Measurements from ENCODE around the gene CLDN1. TPM values are rescaled to one million over a fixed set of nuclear protein-coding genes. Genes with fewer than 3 reads are reported as not detected.

The CLDN1 gene
- total and polyA plus RNA-seq, 2 of the 13 experiments (the other 11 are each of a cell fraction or from before 2014, with no cell fraction given), result 42.7 to 51.6 TPM

DNA sequence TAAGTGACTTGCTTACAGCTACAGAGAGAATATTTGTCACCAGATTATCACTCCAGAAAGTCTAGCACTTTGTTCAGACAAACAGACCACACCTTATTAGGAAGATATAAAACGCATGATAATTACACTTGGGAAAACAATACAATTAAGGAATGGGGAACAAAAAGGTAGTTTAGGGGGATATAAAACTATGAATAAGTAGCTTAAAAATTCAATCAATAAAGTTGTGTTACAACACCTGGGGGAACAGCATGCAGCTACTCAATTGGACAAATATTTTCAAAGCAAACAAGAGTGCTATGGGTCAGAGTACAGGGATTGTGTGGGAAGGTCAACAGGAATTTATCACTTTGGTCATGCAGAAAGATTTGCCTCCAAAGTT is 15.1 kb downstream of the CLDN1 start (continued):
- TF ChIP-seq ETV5 (CRISPR knock-in tag; IDR thresholded peaks at IDR 0.05; ENCODE audit: borderline replicate concordance) (peak; percentile 50; the same call in 1 of the 2 replicates), ZNF879 (CRISPR knock-in tag; IDR thresholded peaks at IDR 0.05) (no peak), PAX8 (CRISPR knock-in tag; IDR thresholded peaks at IDR 0.05; ENCODE audit: borderline replicate concordance) (no peak), STAG1 (CRISPR knock-in tag; IDR thresholded peaks at IDR 0.05) (no peak), MTA1 (CRISPR knock-in tag; IDR thresholded peaks at IDR 0.05; ENCODE audit: borderline replicate concordance) (no peak), CCDC6 (CRISPR knock-in tag; IDR thresholded peaks at IDR 0.05) (no peak), ISX (CRISPR knock-in tag; conservative IDR thresholded peaks at IDR 0.05) (no peak), JDP2 (CRISPR knock-in tag; IDR thresholded peaks at IDR 0.05; ENCODE audit: borderline replicate concordance) (no peak), CBFB (CRISPR knock-in tag; IDR thresholded peaks at IDR 0.05) (no peak), ZNF558 (CRISPR knock-in tag; IDR thresholded peaks at IDR 0.05; ENCODE audit: borderline replicate concordance) (no peak), ZNF549 (CRISPR knock-in tag; IDR thresholded peaks at IDR 0.05) (no peak), MEF2D (CRISPR knock-in tag; IDR thresholded peaks at IDR 0.05) (0 out of 2 replicates have a peak, but pooled peaks have one; percentile 30), CEBPB (IDR thresholded peaks at IDR 0.05; ENCODE audit: borderline replicate concordance, low read depth, low read length) (peak; percentile 82; the same call in 1 of the 2 replicates), HIC2 (CRISPR knock-in tag; IDR thresholded peaks at IDR 0.05; ENCODE audit: low read depth) (no peak), ZNF619 (CRISPR knock-in tag; IDR thresholded peaks at IDR 0.05) (no peak), BATF2 (CRISPR knock-in tag; IDR thresholded peaks at IDR 0.05) (no peak), TP53 (CRISPR knock-in tag; conservative IDR thresholded peaks at IDR 0.05) (0 out of 2 replicates have a peak, but pooled peaks have one; percentile 55), ZZZ3 (CRISPR knock-in tag; IDR thresholded peaks at IDR 0.05; ENCODE audit: borderline replicate concordance) (no peak), MIXL1 (CRISPR knock-in tag; IDR thresholded peaks at IDR 0.05) (peak; percentile 97), ZNF318 (CRISPR knock-in tag; IDR thresholded peaks at IDR 0.05) (no peak), TBX2 (CRISPR knock-in tag; IDR thresholded peaks at IDR 0.05; ENCODE audit: borderline replicate concordance) (peak; percentile 74; the same call in 1 of the 2 replicates)
